Muscle of back (tissue), 11 donors: ENCODE measurements around the gene MUC4. TPM values are rescaled to one million over a fixed set of nuclear protein-coding genes. Genes with fewer than 3 reads are reported as not detected.
"Not testable (repeated sequence)": the region's sequence is repeated elsewhere in the genome, so short reads cannot be mapped to it uniquely, and the experiment has no call there.

Experiments
- DNase-seq, 3 donors: peaks; one replicate each; pipeline versions ENCODE4 v3.0.0 to v3.0.0-alpha.2; 2013
- polyA plus RNA-seq, 10 donors: library from polyadenylated mRNA; unstranded; fragments of 120-200 nt; gene quantifications; one replicate each; pipeline ENCODE4 v1.2.1, GENCODE V29; 2013; ENCODE audit not compliant: insufficient read length in 10 of 10

Gene MUC4
- polyA plus RNA-seq, 10 donors, result 0.30 to 2.0 (median 0.69) TPM

DNA sequence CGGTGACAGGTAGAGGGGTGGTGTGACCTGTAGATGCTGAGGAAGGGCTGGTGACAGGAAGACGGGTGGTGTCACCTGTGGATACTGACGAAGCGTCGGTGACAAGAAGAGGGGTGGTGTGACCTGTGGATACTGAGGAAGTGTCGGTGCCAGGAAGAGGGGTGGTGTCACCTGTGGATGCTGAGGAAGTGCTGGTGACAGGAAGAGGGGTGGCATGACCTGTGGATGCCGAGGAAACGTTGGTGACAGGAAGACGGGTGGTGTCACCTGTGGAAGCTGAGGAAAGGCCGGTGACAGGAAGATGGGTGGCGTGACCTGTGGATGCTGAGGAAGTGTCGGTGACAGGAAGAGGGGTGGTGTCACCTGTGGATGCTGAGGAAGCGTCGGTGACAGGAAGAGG, 27.7 kb downstream of the MUC4 start:
- not testable (repeated sequence) for DNase-seq

DNA sequence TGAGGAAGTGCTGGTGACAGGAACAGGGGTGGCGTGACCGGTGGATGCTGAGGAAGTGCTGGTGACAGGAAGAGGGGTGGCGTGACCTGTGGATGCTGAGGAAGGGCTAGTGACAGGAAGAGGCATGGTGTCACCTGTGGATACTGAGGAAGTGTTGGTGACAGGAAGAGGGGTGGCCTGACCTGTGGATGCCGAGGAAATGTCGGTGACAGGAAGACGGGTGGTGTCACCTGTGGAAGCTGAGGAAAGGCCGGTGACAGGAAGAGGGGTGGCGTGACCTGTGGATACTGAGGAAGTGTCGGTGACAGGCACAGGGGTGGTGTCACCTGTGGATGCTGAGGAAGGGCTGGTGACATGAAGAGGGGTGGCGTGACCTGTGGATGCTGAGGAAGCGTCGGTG, 30.5 kb downstream of the MUC4 start:
- DNase-seq, result not testable (repeated sequence)

DNA sequence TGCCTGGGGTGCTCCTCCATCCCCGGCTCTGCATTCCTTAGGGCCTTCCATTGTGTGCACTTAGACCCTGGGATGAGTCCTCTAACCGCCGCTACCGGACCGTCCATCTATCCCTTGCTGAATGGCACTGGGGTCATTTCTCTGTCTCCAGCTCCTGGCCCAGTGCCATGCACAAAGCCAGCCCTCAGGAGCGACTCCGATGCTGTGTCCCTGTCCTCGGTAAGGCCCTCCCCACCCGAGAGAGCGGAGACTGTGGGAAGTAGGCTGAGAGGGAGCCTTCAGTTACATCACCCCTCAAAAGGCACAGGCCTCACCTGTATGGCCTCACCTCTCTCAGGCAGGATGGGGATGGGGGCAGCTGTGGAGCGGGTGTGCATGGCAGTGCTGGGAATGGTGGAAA, 33.8 kb downstream of the MUC4 start:
- no peak for DNase-seq

DNA sequence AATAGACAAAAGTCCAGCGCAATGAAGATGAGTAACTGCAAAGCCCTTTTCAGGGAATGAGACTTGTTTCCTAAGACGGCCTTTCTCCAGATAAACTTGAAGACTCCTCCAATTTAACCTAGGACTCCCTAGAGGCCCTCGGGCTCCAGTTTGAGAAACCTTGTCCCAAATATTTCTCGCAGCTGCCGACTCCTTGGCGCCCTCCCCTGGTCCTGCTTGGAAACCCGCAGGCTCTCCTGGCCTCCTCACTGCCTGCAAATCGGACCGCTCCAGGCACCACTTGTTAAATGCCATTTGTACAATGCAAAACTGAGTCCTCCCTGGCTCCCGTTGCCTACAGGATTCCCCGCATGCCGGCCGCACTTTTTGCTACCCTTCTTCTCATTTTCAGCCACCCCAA, 36.8 kb downstream of the MUC4 start:
- peak in 2 of 3 donors; percentile 49 to 79 for DNase-seq

DNA sequence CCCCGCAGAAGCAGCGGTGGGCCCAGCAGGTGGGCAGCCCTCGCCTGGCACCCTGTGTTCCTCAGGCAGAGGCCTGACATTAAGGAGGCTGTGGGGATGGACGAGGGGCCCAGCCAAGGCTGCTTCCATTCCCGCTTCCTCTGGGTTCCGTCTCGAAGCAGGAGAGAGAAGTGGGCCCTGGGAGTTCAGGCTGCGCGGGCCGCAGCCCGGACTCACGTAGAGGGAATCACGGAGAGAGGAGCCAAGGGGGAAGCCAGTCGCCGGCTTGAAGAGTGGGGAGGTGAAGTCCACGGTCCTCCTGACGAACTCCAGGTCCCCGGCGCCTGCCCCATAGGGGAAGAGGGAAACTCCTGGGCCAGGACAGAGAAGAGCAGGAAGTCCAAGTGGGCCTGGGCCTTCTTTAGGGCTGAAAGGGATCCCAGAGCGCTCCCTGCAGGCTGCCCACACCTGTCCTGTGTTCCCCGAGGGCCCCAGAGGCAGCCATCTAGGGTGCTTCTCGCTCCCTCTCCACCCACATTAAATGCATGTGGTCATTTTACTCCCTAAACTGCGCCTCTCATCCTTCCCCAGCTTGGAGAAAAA, 37.7 kb downstream of the MUC4 start:
- no peak for DNase-seq

DNA sequence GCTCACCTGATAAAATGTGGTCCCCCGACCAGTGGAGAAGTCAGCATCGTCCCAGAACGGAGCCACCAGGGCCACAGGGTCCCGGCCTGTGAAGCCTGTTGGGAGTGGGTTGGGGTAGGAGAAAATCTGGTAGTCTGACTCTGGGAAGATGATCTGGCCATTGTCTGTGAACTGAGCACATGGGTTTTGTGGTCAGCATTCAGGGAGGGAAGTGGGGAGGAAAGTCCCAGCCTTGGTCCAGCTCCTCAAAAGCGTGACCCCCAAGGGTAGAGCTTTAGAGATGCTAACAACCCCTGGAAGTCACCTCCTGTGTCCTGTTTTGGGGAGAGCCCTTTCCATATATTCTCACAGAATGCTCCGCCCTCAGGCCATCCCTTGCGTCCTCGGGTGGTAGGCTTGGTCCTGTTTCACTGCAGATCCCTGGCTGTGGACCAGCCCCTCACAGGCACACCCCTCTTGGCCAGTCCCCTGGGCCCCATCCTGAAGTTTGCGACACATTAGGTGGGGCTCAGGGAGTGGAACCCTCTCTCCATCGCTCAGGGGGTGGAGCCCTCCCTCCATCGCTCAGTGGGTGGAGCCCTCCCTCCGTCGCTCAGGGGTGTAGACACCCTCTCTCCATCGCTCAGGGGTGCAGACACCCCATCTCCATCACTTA, 40.0 kb downstream of the MUC4 start:
- no peak for DNase-seq

DNA sequence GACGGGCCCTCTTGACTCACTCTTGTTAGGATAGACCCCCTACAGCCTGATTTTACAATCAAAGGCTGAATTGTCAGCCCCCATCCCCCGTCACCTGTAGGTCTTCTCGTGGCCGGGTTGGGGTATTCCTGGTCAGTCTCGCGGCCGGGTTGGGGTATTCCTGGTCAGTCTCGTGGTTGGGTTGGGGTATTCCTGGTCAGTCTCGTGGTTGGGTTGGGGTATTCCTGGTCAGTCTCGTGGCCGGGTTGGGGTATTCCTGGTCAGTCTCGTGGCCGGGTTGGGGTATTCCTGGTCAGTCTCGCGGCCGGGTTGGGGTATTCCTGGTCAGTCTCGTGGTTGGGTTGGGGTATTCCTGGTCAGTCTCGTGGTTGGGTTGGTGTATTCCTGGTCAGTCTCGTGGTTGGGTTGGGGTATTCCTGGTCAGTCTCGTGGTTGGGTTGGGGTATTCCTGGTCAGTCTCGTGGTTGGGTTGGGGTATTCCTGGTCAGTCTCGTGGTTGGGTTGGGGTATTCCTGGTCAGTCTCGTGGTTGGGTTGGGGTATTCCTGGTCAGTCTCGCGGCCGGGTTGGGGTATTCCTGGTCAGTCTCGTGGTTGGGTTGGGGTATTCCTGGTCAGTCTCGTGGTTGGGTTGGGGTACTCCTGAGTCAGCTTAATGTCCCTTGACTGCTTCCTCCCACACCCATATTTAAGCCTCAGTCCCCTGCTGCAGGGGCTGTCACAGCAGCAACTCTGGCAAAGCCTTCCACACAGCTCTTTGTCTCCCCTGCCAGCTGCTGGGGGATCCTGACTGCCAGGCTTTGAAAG, 40.7 kb downstream of the MUC4 start:
- DNase-seq, result not testable (repeated sequence)

DNA sequence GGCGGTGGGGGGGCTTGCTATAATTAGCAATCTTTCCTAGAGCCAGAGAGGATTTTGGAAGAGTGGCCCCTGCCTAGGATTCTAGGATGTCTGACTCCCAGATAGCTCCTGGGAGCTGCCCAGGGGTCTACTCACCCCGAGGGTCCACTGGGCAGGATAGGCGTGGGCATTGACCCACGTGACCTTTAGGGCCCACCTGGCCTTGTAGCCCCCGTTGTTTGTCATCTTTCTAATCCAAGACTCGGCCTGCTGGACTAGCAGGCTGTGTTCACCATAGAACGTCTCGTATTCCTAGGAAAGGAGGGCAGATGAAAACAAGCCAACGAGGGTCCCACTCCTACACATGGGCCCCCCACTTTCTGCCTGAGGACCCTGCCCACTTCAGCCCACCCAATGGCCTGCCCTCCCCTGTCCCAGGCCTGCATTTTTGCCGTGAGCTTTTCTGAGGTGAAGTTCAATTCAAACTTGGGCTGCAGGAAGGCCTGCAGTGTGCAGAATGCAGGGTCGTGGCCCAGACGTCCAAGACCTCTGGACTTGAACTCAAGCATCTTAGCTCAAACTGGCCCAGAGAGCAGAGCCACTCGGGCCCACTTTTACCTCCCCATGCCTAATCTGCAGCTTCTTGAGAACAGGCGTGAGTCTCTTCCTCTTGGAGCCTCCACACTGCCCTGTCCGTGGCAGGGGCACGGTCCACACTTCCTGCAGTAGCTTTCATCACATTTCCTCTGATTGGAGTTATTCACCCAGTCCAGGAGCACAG, 41.5 kb downstream of the MUC4 start:
- DNase-seq, result no peak

DNA sequence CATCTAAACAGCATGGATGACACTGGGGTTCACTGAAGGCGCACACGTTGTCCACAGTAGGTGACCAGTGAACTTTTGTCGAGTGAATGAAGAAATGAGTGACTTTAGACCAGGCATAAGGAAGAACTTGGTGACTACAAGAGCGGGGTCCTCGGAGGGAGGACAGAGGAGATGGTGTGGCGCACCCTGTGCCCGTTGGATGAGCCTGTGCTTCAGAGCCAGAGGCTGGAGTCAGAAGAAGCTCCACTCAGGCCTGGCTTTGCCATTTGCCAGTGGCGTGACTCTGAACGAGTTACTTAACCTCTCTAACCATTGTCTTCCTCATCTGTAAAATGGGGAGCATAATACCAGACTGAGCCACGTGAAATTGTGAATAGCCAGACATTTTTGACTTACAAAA, 42.2 kb downstream of the MUC4 start:
- DNase-seq, result no peak

DNA sequence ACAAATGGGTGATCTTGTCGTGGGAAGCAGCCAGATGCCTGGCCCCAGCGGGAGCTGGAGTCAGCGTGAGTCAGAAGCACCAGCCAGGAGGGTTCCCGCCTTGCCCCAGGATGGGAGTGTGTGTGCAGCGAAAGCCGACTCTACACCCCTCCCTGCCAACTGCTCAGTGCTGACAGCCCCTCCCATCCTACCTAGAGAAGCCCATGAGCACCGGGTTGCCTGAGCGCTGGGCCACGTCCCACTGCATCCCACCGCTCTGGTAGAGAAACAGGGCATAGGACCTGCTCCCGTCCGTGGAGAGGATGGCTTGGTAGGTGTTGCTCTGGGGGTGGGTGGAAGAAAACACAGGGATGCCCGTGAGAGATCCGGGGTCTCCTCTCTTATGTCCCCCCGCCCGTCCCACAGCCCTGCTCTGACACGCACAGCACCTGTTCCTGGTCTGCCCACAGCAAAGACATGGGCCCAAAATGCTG, 42.9 kb downstream of the MUC4 start:
- DNase-seq, result no peak

DNA sequence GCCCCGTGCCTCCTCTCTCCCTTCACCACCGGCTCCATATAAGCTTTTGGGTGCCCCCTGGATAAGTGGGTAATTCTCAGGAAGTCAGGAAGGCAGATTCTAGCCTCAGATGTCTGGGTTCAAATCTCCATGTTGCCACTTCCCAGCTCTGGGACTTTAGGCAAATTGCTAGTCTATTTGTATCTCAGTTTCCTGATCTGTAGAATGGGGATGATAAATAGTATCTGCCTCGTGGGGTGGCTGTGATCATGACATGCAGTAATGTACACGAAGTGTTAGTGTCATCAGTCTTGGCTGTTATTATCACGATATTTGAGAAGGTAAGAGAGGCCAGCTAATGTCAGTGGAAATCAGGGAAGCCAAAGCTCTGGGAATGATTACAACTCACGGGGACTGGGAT, 43.3 kb downstream of the MUC4 start:
- no peak for DNase-seq

DNA sequence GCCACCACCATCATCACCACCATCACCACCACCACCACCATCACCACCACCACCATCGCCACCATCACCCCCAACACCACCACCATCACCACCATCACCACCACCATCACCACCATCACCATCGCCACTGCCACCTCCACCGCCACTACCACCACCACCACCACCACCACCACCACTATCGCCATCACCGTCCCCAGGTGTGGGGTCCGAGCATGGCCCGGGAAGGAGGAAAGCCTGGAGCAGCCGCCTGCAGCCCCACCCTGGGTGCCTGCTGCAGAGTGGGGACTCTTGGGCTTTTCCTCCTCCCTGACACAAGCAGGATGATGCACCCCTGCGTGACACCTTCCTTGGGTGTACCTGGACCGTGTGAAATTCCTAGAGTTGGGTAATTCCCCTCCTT, 43.9 kb downstream of the MUC4 start:
- DNase-seq, result no peak

DNA sequence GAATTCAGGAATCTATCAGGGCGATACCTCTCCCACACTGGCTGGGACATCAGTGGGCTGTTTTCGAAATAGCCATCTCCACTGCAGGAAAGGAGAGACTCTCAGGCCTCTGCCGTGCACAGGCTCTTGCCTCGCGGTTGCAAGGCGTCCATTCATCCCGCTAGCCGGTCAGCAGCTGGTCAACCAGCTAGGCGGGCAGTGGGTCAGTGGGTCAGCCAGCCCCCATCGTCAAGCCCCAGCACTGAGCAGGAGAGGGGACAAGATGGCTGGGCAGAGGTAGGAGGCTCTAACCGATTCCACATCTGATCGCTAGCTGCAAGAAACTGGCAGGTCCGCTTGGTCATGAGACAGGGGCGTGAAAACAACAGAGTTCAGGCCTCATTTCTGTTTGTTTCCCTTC, 45.1 kb downstream of the MUC4 start:
- no peak for DNase-seq

DNA sequence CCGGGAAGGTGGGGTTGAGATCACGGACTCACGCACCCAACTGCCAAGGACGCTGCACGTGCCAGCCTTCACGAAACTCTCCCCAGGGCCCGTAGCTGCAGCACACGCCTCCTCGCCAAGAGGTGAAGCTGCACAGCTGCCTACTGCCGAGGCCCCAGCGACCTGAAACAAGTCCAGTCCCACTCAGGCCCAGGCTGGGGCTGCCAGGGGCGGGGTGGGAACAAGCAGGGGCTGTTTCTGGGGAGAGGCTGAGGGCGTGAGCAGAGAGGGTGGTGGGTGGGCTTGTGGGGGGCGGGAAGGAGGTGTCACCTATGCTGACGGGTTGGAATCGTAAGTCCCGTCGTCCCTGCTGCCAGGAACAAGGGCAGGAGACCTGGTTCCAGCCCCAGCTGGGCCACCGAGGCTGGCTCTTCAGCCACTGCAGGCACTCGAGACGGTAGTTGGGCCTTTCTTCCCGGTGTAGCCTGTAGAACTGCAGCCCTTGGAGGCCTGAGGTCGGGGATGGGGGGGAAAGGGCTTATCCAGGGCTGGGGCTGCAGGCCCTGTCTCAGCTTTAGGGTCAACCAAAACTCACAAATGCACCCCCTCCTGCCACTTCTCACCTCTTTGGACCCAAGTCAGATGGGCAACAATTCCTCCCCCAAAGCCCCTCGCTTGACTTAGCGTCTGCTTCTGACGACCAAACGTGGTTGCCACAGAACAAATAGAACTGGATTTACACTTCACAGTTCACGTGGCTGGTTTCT, 46.6 kb downstream of the MUC4 start:
- DNase-seq, result no peak

DNA sequence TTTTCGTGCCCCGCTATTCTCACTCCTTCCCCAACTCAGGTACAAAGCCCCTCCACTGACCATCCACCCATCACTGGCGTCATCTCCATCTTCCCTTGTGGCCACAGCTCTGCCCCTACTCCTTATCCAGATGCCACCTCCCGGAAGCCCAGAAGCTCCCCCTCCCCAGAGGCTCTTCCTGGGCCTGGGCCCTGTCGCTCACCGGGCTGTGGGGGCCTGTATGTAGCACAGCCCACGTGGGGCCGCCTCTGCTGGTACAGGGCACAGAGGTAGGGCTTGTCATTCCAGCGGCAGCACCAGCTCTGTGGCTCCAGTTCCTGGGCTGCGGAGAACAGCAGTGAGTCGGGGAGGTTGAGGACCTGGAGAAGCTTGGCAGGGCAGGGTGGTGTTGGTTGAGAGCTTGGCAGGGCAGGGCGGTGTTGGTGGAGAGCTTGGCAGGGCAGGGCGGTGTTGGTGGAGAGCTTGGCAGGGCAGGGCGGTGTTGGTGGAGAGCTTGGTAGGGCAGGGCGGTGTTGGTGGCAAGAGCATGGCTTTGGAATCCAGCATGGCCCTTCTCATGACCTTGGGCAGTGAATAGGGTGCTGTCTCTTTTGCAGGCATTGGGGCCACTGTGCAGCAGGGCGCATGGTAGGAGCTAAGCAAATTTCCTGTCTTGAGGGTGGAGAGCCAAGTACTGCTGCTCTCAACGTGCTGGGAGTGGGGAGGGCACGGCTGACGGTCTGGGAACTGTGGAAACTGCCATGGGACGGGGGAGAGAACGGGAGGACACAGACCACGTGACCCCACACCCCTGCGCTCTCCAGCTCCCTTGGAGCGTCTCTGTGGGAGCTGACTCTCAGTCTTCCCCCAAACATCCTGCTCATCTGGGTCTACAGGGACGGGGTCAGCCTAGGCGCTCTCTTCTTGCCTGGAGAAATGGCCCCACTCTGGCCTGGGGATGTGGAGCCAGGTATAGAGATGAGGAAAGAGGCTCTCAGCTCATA, 47.6 kb downstream of the MUC4 start:
- DNase-seq, result no peak

DNA sequence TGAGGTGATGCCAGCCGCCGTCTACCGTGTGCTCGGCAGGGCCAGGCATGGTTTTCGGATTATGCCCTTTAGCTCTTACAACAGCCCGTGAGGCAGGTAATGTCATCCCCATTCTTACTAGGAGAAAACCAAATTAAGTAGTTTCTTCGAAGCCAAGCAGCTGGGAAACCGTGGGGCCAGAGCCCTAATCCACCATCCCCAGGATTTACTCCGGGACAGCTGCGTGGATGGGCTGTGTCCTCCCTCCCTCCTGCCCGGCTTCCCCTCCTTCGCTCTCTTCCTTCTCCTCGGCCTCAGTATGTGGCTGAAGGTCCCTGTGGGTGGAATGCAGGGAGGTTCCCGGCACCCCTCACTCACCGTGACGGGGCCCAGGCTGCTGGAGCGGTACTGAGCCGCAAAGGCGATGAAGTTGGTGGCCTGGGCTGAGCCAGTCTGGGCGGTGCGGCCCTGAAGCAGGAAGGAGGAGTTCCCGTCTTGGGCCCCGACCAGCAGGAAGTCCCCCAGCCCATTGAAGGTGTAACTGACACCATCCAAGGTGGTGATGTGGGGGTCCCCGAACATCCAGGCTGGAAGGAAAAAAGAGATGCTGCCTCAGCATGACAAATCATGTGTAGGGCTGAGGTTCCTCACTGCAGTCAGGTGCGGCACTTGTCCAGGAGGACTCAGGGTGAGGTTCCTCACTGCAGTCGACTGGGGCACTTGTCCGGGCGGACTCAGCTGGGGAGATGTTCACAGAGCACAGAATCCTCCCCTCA, 48.5 kb downstream of the MUC4 start:
- peak in 1 of 3 donors; percentile 68 for DNase-seq

DNA sequence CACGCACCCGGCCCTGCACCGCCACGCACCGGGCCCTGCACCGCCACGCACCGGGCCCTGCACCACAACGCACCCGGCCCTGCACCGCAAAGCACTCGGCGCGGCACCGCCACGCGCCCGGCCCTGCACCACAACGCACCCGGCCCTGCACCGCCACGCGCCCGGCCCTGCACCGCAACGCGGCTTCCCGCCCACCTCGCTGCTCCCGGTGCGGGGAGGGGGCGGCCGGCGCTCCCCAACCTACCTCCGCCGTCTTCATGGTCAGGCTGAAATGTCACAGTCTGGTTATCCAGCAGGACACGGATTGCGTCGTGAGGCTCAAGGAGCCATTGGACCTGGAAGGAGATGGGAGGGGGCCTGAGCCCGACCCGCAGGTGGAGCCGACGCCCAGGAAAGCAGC, 49.1 kb downstream of the MUC4 start:
- no peak for DNase-seq

DNA sequence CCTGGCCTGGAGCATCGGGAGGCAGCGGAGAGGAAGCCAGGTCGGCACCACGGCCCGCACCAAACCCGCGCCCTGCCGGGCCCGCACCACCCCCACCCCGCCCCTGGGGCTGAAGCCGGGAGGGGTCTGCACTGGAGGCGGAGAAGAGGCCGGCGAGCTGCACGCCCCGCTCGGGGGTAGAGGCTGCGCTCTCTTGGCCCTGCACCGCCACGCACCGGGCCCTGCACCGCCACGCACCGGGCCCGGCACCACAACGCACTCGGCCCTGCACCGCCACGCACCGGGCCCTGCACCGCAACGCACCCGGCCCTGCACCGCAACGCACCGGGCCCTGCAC, 49.5 kb downstream of the MUC4 start:
- DNase-seq, result no peak

DNA sequence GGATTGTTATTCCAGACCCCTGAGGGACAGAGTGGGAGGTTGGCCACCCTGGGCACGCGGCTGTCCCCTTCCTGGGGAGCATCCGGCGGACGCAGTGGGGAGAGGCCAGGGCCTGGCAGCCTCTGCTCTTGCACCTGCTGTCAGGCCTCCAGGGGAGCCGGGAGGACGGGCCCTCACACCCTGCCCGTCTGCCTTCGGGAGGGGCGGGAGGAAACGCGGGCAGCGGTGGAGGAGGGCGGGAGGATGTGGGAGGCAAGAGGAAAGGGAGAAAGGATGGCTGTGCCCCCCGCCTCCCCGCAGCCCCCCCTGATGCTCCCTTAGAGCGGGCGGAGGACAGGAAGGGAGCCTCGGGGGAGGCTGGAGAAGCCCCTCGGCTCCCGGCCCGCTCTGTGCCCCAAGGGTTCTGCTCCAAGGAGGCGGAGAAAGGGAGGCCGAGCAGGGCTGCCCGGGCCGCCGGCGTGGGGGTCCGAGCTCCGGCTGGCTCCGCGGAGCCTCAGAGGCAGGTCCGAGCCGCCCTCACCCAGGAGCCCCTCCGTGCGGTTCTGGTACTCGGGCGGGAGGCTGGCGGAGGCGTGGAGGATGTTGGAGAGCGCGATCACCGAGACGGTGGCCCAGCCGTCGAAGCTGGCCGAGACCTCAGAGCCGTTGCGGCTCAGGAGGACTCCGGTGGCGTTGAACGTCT, 50.0 kb downstream of the MUC4 start:
- peak in 1 of 3 donors; percentile 31 for DNase-seq
